K562 (cell line): ENCODE measurements around the gene ARFGEF3.

Experiments used
- CREB1 ChIP-seq, 2 experiments: sonication (generic) in 1 of 2; formaldehyde crosslinking in 1 of 2; IDR thresholded peaks; 2 replicates each; pipeline versions ENCODE4 v1.6.1 to v1.8.0; 2012 to 2022; ENCODE audit warnings: inconsistent platforms in 1 of 2, mild to moderate bottlenecking in 1 of 2, missing genetic modification reagents in 1 of 2, moderate library complexity in 1 of 2
- CTBP1 ChIP-seq: fragments of 450-650 bp; IDR thresholded peaks from 2 replicates; pipeline ENCODE4 v1.6.1; 2016; ENCODE audit warnings: borderline replicate concordance
- EGR1 ChIP-seq: fragments of 450-650 bp; conservative IDR thresholded peaks from 2 replicates; pipeline ENCODE4 v1.6.1; 2017; ENCODE audit warnings: mild to moderate bottlenecking
- EP300 ChIP-seq: IDR thresholded peaks from 2 replicates; pipeline ENCODE4 v1.6.1; 2012; ENCODE audit warnings: low read length, improper control_type of control experiment
- KDM2B ChIP-seq: fragments of 250-450 bp; sonication (Bioruptor Pico); IDR thresholded peaks from 2 replicates; pipeline ENCODE4 v1.8.0; 2021; ENCODE audit warnings: mild to moderate bottlenecking, moderate library complexity
- NFE2L1 ChIP-seq: fragments of 450-650 bp; IDR thresholded peaks from 2 replicates; pipeline ENCODE4 v1.6.1; 2016; ENCODE audit warnings: missing genetic modification characterization, low read depth, mild to moderate bottlenecking, missing compliant biosample characterization, moderate library complexity, borderline replicate concordance
- NR1H2 ChIP-seq: sonication (generic); formaldehyde crosslinking; IDR thresholded peaks from 2 replicates; pipeline ENCODE4 v1.4.0; 2020; ENCODE audit warnings: mild to moderate bottlenecking, missing genetic modification reagents
- NR3C1 ChIP-seq: sonication (generic); formaldehyde crosslinking; IDR thresholded peaks from 2 replicates; pipeline ENCODE4 v1.8.1; 2022; ENCODE audit warnings: missing genetic modification reagents
- POLR2A ChIP-seq: fragments of 450-650 bp; conservative IDR thresholded peaks from 2 replicates; pipeline ENCODE4 v1.6.1; 2016
- SNAPC5 ChIP-seq: fragments of 250-450 bp; sonication (Bioruptor Pico); IDR thresholded peaks from 2 replicates; pipeline ENCODE4 v1.8.0; 2021; ENCODE audit warnings: moderate library complexity, mild to moderate bottlenecking, inconsistent platforms
- ZSCAN29 ChIP-seq: fragments of 450-650 bp; IDR thresholded peaks from 2 replicates; pipeline ENCODE4 v1.6.1; 2017
- TF ChIP-seq, protein P1 (sequence below), 3 experiments: IDR thresholded peaks in 2 of 3; conservative IDR thresholded peaks in 1 of 3; 2 replicates each; pipeline ENCODE4 v1.5.1; 2011 to 2012; ENCODE audit warnings: low read length in 3 of 3, mild to moderate bottlenecking in 3 of 3, control low read depth in 2 of 3, improper control_type of control experiment in 1 of 3, inconsistent platforms in 1 of 3, low read depth in 1 of 3, mixed read lengths in 1 of 3, moderate library complexity in 1 of 3; ENCODE audit not compliant: insufficient read depth in 2 of 3
- TF ChIP-seq, protein P2 (sequence below), 2 experiments: fragments of 450-650 bp; formaldehyde crosslinking in 1 of 2; IDR thresholded peaks; 2 replicates each; pipeline versions ENCODE4 v1.4.0 to v1.6.1; 2014 to 2020; ENCODE audit warnings: mild to moderate bottlenecking in 2 of 2, borderline replicate concordance in 1 of 2, low read depth in 1 of 2
- TF ChIP-seq, protein P3 (sequence below): sonication (generic); formaldehyde crosslinking; IDR thresholded peaks from 2 replicates; pipeline ENCODE4 v1.8.1; 2023; ENCODE audit warnings: mild to moderate bottlenecking, missing genetic modification reagents

DNA sequence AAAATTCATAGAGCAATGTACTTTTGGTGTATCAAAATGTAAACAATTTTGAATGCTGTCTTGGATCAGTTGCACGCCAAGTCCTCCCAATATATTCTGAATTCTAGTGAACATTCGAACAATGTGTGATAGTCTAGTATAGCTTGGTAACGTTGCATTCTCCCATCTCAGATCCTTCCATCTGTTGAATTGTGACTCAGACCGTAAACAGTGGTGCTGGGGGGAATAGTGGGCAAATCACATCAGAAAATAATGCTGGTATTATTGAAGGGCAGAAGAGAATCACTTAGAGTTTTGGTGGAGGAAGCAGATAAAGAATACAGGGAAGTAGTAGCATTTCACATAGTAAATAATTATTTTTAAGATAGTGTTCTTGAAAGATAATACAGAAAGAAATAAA, 102.2 kb downstream of the ARFGEF3 start:
- TF ChIP-seq NR3C1 (CRISPR knock-in tag), result no peak
- TF ChIP-seq, protein P1, sequence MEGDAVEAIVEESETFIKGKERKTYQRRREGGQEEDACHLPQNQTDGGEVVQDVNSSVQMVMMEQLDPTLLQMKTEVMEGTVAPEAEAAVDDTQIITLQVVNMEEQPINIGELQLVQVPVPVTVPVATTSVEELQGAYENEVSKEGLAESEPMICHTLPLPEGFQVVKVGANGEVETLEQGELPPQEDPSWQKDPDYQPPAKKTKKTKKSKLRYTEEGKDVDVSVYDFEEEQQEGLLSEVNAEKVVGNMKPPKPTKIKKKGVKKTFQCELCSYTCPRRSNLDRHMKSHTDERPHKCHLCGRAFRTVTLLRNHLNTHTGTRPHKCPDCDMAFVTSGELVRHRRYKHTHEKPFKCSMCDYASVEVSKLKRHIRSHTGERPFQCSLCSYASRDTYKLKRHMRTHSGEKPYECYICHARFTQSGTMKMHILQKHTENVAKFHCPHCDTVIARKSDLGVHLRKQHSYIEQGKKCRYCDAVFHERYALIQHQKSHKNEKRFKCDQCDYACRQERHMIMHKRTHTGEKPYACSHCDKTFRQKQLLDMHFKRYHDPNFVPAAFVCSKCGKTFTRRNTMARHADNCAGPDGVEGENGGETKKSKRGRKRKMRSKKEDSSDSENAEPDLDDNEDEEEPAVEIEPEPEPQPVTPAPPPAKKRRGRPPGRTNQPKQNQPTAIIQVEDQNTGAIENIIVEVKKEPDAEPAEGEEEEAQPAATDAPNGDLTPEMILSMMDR (IDR thresholded peaks at IDR 0.05 in 2 of 3, conservative IDR thresholded peaks at IDR 0.05 in 1 of 3; ENCODE audit: insufficient read depth in 2 of 3, low read depth in 1 of 3, low read length in 3 of 3), result no peak
- no peak for TF ChIP-seq EGR1
- TF ChIP-seq, protein P2, sequence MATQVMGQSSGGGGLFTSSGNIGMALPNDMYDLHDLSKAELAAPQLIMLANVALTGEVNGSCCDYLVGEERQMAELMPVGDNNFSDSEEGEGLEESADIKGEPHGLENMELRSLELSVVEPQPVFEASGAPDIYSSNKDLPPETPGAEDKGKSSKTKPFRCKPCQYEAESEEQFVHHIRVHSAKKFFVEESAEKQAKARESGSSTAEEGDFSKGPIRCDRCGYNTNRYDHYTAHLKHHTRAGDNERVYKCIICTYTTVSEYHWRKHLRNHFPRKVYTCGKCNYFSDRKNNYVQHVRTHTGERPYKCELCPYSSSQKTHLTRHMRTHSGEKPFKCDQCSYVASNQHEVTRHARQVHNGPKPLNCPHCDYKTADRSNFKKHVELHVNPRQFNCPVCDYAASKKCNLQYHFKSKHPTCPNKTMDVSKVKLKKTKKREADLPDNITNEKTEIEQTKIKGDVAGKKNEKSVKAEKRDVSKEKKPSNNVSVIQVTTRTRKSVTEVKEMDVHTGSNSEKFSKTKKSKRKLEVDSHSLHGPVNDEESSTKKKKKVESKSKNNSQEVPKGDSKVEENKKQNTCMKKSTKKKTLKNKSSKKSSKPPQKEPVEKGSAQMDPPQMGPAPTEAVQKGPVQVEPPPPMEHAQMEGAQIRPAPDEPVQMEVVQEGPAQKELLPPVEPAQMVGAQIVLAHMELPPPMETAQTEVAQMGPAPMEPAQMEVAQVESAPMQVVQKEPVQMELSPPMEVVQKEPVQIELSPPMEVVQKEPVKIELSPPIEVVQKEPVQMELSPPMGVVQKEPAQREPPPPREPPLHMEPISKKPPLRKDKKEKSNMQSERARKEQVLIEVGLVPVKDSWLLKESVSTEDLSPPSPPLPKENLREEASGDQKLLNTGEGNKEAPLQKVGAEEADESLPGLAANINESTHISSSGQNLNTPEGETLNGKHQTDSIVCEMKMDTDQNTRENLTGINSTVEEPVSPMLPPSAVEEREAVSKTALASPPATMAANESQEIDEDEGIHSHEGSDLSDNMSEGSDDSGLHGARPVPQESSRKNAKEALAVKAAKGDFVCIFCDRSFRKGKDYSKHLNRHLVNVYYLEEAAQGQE (IDR thresholded peaks at IDR 0.05; ENCODE audit: borderline replicate concordance), result no peak
- TF ChIP-seq, protein P2 (CRISPR knock-in tag; IDR thresholded peaks at IDR 0.05; ENCODE audit: low read depth), result no peak
- TF ChIP-seq CREB1 (IDR thresholded peaks at IDR 0.05), result no peak
- TF ChIP-seq CREB1 (CRISPR knock-in tag; IDR thresholded peaks at IDR 0.05), result no peak
- no peak for TF ChIP-seq EP300
- no peak for TF ChIP-seq ZSCAN29
- TF ChIP-seq SNAPC5 (CRISPR knock-in tag), result no peak
- no peak for TF ChIP-seq NR1H2 (CRISPR knock-in tag)
- no peak for TF ChIP-seq POLR2A
- no peak for TF ChIP-seq KDM2B (CRISPR knock-in tag)
- TF ChIP-seq, protein P3, sequence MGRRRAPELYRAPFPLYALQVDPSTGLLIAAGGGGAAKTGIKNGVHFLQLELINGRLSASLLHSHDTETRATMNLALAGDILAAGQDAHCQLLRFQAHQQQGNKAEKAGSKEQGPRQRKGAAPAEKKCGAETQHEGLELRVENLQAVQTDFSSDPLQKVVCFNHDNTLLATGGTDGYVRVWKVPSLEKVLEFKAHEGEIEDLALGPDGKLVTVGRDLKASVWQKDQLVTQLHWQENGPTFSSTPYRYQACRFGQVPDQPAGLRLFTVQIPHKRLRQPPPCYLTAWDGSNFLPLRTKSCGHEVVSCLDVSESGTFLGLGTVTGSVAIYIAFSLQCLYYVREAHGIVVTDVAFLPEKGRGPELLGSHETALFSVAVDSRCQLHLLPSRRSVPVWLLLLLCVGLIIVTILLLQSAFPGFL (CRISPR knock-in tag), result no peak
- no peak for TF ChIP-seq NFE2L1 (tag)
- TF ChIP-seq CTBP1, result no peak
